Tibial artery (tissue), 4 donors: ENCODE measurements around the gene DPEP2.
"Not testable (repeated sequence)": the region's sequence is repeated elsewhere in the genome, so short reads cannot be mapped to it uniquely, and the experiment has no call there.

Experiments used
- DNase-seq, 2 donors: peaks; one replicate each; pipeline ENCODE4 v3.0.0-alpha.2; 2019
- H3K27ac ChIP-seq, 2 donors: fragments of 200-600 bp; sonication (generic) in 1 of 2; 1 replicate in 1 of 2; 2 replicates in 1 of 2; pipeline ENCODE4 v1.5.1; 2018 to 2019; ENCODE audit warnings: mild to moderate bottlenecking in 1 of 2
- H3K27me3 ChIP-seq, 2 donors: fragments of 200-600 bp; sonication (generic) in 1 of 2; one replicate each; pipeline versions ENCODE4 v1.5.1 to v1.6.0; 2016 to 2019
- H3K36me3 ChIP-seq, 3 donors: fragments of 200-600 bp; sonication (generic) in 2 of 3; one replicate each; pipeline ENCODE4 v1.5.1; 2016 to 2019; ENCODE audit warnings: mild to moderate bottlenecking in 2 of 3
- H3K4me1 ChIP-seq, 4 donors: fragments of 200-600 bp; sonication (generic) in 2 of 4; 1 replicate in 3 of 4; 2 replicates in 1 of 4; pipeline ENCODE4 v1.5.1; 2016 to 2019
- H3K4me3 ChIP-seq, 2 donors: fragments of 200-600 bp; sonication (generic) in 1 of 2; 1 replicate in 1 of 2; 2 replicates in 1 of 2; pipeline ENCODE4 v1.5.1; 2018 to 2019; ENCODE audit warnings: mild to moderate bottlenecking in 2 of 2
- H3K9me3 ChIP-seq, 3 donors: fragments of 200-600 bp; sonication (generic) in 1 of 3; one replicate each; pipeline ENCODE4 v1.5.1; 2016 to 2019
- CTCF ChIP-seq, 2 experiments: fragments of 200-600 bp in 1 of 2; fragments of 450-650 bp in 1 of 2; IDR thresholded peaks; one replicate each; pipeline ENCODE4 v1.5.1; 2017 to 2019; ENCODE audit warnings: antibody characterized with exemption in 2 of 2, mild to moderate bottlenecking in 1 of 2, moderate library complexity in 1 of 2
- intact Hi-C: fragments of 100-400 bp; cut with DNase I; formaldehyde crosslinking; loops from one replicate; pipeline ENCODE4 v1.15.0; 2023; ENCODE audit warnings: low total_unique reads

Gene DPEP2

GRCh38 chr16:67977005-67977404 lies 22.3 kb downstream of the DPEP2 start:
- TF ChIP-seq CTCF (IDR thresholded peaks at IDR 0.05) = no peak

GRCh38 chr16:67976205-67976604 lies 23.1 kb downstream of the DPEP2 start:
- no peak overlapping the region for H3K27ac ChIP-seq
- no peaks in the 10 kb centered on the region for H3K4me1 ChIP-seq
- intact Hi-C loops = no loop called here
- no peak for TF ChIP-seq CTCF (IDR thresholded peaks at IDR 0.05)
- no peaks in the 10 kb centered on the region for H3K9me3 ChIP-seq
- no peak for DNase-seq
- peaks cover 0 to 24% of the 10 kb centered on the region in 2 donors for H3K27me3 ChIP-seq
- H3K36me3 ChIP-seq = no peaks in the 10 kb centered on the region
- H3K4me3 ChIP-seq = no peak overlapping the region

More at GRCh38 chr16:67977005-67977404, 22.3 kb downstream of the DPEP2 start:
- no peak overlapping the region for H3K27ac ChIP-seq
- no peaks in the 10 kb centered on the region for H3K4me1 ChIP-seq
- no peak for DNase-seq
- H3K9me3 ChIP-seq = no peaks in the 10 kb centered on the region
- no peak overlapping the region for H3K4me3 ChIP-seq
- H3K27me3 ChIP-seq = peaks cover 0 to 24% of the 10 kb centered on the region in 2 donors
- H3K36me3 ChIP-seq = no peaks in the 10 kb centered on the region
- intact Hi-C loops = no loop called here

GRCh38 chr16:67975321-67976105 lies 23.8 kb downstream of the DPEP2 start:
- no peaks in the 10 kb centered on the region for H3K4me1 ChIP-seq
- no peak for DNase-seq
- intact Hi-C loops = no loop called here
- no peak for TF ChIP-seq CTCF (IDR thresholded peaks at IDR 0.05)
- H3K36me3 ChIP-seq = no peaks in the 10 kb centered on the region
- H3K9me3 ChIP-seq = no peaks in the 10 kb centered on the region
- H3K27ac ChIP-seq = no peak overlapping the region
- H3K27me3 ChIP-seq = peaks cover 0 to 19% of the 10 kb centered on the region in 2 donors
- no peak overlapping the region for H3K4me3 ChIP-seq

GRCh38 chr16:67972285-67972684 lies 27.0 kb downstream of the DPEP2 start:
- H3K27me3 ChIP-seq, DNase-seq, H3K27ac ChIP-seq, H3K9me3 ChIP-seq, H3K4me3 ChIP-seq, H3K4me1 ChIP-seq, intact Hi-C loops, H3K36me3 ChIP-seq: not testable (repeated sequence)

GRCh38 chr16:67971111-67971510 lies 28.2 kb downstream of the DPEP2 start:
- Histone ChIP-seq H3K27me3 (no peaks in the 10 kb centered on the region), H3K4me1 (peaks cover 0 to 21% (median 17%) of the 10 kb centered on the region in 4 donors), H3K27ac (no peak overlapping the region), H3K9me3 (no peaks in the 10 kb centered on the region), H3K4me3 (no peak overlapping the region), H3K36me3 (no peaks in the 10 kb centered on the region)
- intact Hi-C loops = no loop called here
- no peak for TF ChIP-seq CTCF (IDR thresholded peaks at IDR 0.05)
- DNase-seq = no peak

- no peak for DNase-seq
- H3K36me3 ChIP-seq = no peaks in the 10 kb centered on the region
- H3K9me3 ChIP-seq = no peaks in the 10 kb centered on the region
- peak overlapping the region; percentile 93 to 98 for H3K4me3 ChIP-seq
- intact Hi-C loops = no loop called here
- H3K27ac ChIP-seq = peak overlapping the region; percentile 95 to 96
- no peaks in the 10 kb centered on the region for H3K27me3 ChIP-seq
- peaks cover 0 to 38% (median 32%) of the 10 kb centered on the region in 4 donors for H3K4me1 ChIP-seq
- no peak for TF ChIP-seq CTCF (IDR thresholded peaks at IDR 0.05)
These were observed 29.8 kb downstream of the DPEP2 start for GRCh38 chr16:67969254-67970039.
